ENCODE measurements around the gene SPART. TPM values are rescaled to one million over a fixed set of nuclear protein-coding genes. Genes with fewer than 3 reads are reported as not detected.

Gene SPART
- total RNA-seq, 4 donors from 2014 or later, result 14.1 to 27.6 (median 18.2) TPM

DNA sequence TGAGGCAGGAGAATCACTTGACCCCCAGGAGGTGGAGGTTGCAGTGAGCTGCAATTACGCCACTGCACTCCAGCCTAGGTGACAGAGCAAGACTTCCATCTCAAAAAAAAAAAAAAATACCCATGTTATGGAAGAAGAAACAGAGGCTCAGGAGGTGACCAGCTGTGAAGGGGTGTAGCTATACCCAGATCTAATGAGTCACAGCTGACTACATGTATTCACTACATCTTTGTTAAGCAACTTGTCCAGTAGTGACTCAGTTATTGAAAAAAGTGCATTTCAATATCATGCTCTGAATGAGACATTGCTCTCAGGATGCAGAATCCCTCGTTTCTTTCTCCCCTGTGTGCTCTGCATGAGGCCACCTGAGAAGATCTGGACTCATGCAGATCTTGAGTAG, 16.1 kb upstream of the SPART start:
- WGBS, 2 donors (ENCODE audit: low coverage in 1 of 2), result 72 to 80% methylated on average over 1 to 2 of the region's 2 CpGs
- intact Hi-C loops (cut with DNase I; ENCODE audit: low total_unique reads) (no loop called here), in situ Hi-C loops (cut with MboI; ENCODE audit: low pct_ligation_motif_present in 1 of 4, low pct_unique_long_range_greater_than_20kb in 1 of 4, low sequenced_read_pairs in 3 of 4) (no loop called here)
- no peak overlapping the region for H3K27ac ChIP-seq
- H3K27me3 ChIP-seq, result no peaks in the 10 kb centered on the region
- no peaks in the 10 kb centered on the region for H3K36me3 ChIP-seq
- no peak overlapping the region for H3K4me3 ChIP-seq
- no peaks in the 10 kb centered on the region for H3K9me3 ChIP-seq
- TF ChIP-seq POLR2A (IDR thresholded peaks at IDR 0.05) (no peak), EP300 (IDR thresholded peaks at IDR 0.05; ENCODE audit: low read depth) (no peak), POLR2AphosphoS5 (IDR thresholded peaks at IDR 0.05) (no peak)
- TF ChIP-seq, protein P1, sequence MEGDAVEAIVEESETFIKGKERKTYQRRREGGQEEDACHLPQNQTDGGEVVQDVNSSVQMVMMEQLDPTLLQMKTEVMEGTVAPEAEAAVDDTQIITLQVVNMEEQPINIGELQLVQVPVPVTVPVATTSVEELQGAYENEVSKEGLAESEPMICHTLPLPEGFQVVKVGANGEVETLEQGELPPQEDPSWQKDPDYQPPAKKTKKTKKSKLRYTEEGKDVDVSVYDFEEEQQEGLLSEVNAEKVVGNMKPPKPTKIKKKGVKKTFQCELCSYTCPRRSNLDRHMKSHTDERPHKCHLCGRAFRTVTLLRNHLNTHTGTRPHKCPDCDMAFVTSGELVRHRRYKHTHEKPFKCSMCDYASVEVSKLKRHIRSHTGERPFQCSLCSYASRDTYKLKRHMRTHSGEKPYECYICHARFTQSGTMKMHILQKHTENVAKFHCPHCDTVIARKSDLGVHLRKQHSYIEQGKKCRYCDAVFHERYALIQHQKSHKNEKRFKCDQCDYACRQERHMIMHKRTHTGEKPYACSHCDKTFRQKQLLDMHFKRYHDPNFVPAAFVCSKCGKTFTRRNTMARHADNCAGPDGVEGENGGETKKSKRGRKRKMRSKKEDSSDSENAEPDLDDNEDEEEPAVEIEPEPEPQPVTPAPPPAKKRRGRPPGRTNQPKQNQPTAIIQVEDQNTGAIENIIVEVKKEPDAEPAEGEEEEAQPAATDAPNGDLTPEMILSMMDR (IDR thresholded peaks at IDR 0.05), result no peak
- peaks cover 0 to 1% (median 0%) of the 10 kb centered on the region in 4 donors for H3K4me1 ChIP-seq
- no peak for DNase-seq

DNA sequence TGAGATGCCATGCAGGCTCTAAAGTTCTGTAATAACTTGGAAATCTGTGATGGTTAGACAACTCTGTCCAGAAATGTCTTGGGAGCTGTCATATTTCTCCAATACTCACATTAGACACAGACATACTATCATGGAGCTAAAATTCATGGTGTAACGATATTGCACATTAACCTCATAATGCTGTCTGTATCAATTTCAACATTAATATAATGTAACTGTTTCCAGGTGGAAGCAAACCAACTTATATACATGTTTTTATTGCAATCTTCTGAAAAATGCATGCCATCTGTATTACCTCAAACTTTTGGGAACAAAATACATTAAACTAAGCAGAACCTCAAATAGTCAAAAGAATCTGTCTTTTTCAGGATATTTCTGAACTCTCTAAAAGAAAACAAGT, 14.7 kb upstream of the SPART start:
- Histone ChIP-seq H3K9me3 (no peaks in the 10 kb centered on the region), H3K36me3 (no peaks in the 10 kb centered on the region), H3K27ac (peak overlapping the region in 1 of 4 donors; percentile 2), H3K4me1 (peaks cover 0 to 6% (median 0%) of the 10 kb centered on the region in 4 donors), H3K4me3 (no peak overlapping the region), H3K27me3 (no peaks in the 10 kb centered on the region)
- intact Hi-C loops (cut with DNase I; ENCODE audit: low total_unique reads) (no loop called here), in situ Hi-C loops (cut with MboI; ENCODE audit: low pct_ligation_motif_present in 1 of 4, low pct_unique_long_range_greater_than_20kb in 1 of 4, low sequenced_read_pairs in 3 of 4) (no loop called here)
- no peak for DNase-seq
- TF ChIP-seq, protein P1 (IDR thresholded peaks at IDR 0.05), result no peak
- no peak for TF ChIP-seq EP300 (IDR thresholded peaks at IDR 0.05; ENCODE audit: low read depth)
- no peak for TF ChIP-seq POLR2A (IDR thresholded peaks at IDR 0.05)
- TF ChIP-seq POLR2AphosphoS5 (IDR thresholded peaks at IDR 0.05), result no peak
- WGBS, 2 donors (ENCODE audit: low coverage in 1 of 2), result 64 to 67% methylated on average over 1 of the region's 1 CpG

DNA sequence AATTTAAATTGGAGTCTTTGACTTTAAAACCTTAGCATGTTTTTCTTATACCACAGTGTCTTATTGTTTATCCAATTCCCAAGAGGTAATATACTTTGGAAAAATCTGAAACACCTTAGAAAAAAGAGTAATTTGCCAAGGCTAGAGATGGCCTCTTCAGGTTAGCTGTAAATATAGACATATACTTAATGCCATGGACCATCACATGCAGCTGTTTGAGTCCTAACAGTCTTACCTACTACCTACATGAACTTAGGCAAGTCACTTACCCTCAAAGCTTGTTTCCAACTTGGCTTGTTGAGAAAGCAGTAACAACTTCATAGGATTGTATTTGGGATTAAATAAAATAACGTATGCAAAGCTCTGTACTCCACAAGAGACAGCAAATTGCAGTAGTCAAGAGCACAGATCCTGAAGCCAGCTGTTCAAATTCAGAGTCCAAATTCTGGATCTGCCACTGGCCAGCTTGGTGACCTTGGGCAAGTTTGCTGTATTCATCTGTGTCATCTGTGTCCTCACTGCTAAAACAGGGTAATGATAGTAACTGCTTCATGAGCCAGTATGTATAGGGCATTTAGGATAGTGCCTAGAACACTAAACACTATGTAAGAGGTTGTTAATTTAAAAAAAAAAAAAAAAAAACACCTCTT, 13.2 kb upstream of the SPART start:
- Histone ChIP-seq H3K9me3 (no peaks in the 10 kb centered on the region), H3K27ac (no peak overlapping the region), H3K4me3 (no peak overlapping the region), H3K4me1 (peaks cover 0 to 6% (median 0%) of the 10 kb centered on the region in 4 donors), H3K36me3 (no peaks in the 10 kb centered on the region), H3K27me3 (no peaks in the 10 kb centered on the region)
- DNase-seq, result no peak
- TF ChIP-seq EP300 (IDR thresholded peaks at IDR 0.05; ENCODE audit: low read depth), result no peak
- no peak for TF ChIP-seq POLR2A (IDR thresholded peaks at IDR 0.05)
- TF ChIP-seq, protein P1 (IDR thresholded peaks at IDR 0.05), result no peak
- TF ChIP-seq POLR2AphosphoS5 (IDR thresholded peaks at IDR 0.05), result no peak
- in situ Hi-C loops (cut with MboI; ENCODE audit: low pct_ligation_motif_present in 1 of 4, low pct_unique_long_range_greater_than_20kb in 1 of 4, low sequenced_read_pairs in 3 of 4), result no loop called here
- WGBS, 2 donors (ENCODE audit: low coverage in 1 of 2), result 25 to 50% methylated on average over 1 of the region's 1 CpG
- intact Hi-C loops (cut with DNase I; ENCODE audit: low total_unique reads), result loop anchor here (10.0 kb wide), 1 partner anchor 375 kb away; no protein-coding TSS in a partner anchor

DNA sequence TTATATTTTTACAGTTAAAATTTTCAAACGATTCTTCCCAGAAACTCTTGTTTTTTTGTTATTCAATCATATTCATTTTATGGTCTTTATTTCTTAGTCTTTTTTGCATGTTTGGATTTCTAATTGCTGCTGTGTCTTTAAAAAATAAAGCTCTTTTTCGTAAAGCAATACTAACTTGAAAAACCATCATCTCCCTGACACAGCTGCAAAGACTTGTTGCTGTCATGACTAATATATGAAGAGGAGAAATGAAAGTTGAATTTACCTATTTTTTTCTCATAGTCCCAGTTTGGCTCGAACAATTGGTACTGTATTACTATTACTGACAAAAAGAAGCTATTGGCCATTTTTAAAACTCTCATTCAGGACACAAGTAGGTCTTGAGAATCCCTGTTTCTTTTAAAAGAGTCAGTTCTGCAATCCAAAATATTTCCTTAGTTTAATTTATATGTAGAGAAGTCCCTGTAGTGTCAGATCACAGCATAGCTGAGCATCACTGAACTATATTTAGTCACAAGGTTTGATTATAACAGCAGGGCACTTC, 12.1 kb upstream of the SPART start:
- H3K9me3 ChIP-seq, result no peaks in the 10 kb centered on the region
- intact Hi-C loops (cut with DNase I; ENCODE audit: low total_unique reads) (loop anchor here (10.0 kb wide), 1 partner anchor 377 kb away; no protein-coding TSS in a partner anchor), in situ Hi-C loops (cut with MboI; ENCODE audit: low pct_ligation_motif_present in 1 of 4, low pct_unique_long_range_greater_than_20kb in 1 of 4, low sequenced_read_pairs in 3 of 4) (no loop called here)
- peak overlapping the region in 3 of 4 donors; percentile 3 to 61 (median 46) for H3K27ac ChIP-seq
- H3K27me3 ChIP-seq, result no peaks in the 10 kb centered on the region
- TF ChIP-seq POLR2A (IDR thresholded peaks at IDR 0.05) (no peak), POLR2AphosphoS5 (IDR thresholded peaks at IDR 0.05) (no peak)
- TF ChIP-seq, protein P1 (IDR thresholded peaks at IDR 0.05), result no peak
- H3K4me1 ChIP-seq, result peaks cover 0 to 6% (median 0%) of the 10 kb centered on the region in 4 donors
- no peak overlapping the region for H3K4me3 ChIP-seq
- DNase-seq, result no peak
- 62 to 66% methylated on average over 3 of the region's 3 CpGs for WGBS, 2 donors (ENCODE audit: low coverage in 1 of 2)
- no peaks in the 10 kb centered on the region for H3K36me3 ChIP-seq
